Kidney capillary endothelial cell (primary cell): ENCODE measurements around the gene RPA3.
"Not testable (repeated sequence)": the region's sequence is repeated elsewhere in the genome, so short reads cannot be mapped to it uniquely, and the experiment has no call there.

Experiments
- DNase-seq: peaks from one replicate; pipeline ENCODE4 v3.0.0-alpha.2; 2018; ENCODE audit warnings: low spot score

RPA3 gene

DNA sequence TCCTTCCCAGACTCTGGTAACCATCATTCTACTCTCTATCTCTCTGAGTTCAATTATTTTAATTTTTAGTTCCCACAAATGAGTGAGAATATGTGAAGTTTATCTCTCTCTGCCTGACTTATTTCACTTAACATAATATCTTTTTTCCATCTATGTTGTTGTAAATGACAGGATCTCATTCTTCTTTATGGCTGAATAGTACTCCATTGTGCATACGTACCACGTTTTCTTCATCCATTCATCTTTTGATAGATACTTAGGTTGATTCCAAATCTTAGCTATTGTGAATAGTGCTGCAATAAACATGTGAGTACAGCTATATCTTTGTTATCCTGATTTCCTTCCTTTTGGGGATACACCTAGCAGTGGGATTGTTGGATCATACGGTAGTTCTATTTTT is 23.9 kb downstream of the RPA3 start:
- DNase-seq = no peak

DNA sequence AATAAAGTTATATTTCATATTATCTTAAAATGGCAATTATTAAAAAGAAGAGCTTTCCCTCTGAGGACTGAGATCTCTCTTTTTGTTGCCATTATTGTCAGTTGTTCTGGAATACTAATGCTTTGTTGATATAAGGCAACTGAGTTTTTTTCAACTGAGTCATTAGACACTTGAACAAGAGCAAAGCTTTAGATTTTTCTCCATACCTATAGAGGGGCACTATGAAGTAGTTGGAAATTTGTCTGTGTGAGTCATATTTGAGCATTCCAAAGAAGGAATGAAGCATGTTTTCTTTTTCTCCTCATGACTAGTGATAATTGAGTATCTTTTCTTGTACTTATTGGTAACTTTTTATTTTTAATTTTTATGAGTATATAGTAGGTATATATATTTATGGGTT is 24.5 kb downstream of the RPA3 start:
- DNase-seq = peak; percentile 18

DNA sequence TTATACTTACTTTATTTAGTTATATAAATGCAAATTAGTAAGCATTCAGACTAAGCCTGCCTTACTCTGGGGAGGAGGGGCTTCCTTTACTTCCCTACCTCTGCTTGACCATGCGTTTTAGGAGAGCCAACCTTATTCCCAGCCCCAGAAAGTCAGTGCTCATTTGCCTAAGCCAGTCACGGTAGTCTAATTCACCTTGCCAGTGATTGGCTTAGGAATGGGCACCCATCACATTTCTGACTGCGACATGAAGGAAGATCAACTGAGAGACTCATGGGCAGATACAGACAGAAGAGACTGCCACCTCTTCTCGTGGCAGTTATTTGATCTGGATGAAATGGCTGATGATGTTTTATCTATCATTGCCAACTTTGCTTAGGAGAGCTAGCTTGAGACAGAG is 29.5 kb downstream of the RPA3 start:
- no peak for DNase-seq

DNA sequence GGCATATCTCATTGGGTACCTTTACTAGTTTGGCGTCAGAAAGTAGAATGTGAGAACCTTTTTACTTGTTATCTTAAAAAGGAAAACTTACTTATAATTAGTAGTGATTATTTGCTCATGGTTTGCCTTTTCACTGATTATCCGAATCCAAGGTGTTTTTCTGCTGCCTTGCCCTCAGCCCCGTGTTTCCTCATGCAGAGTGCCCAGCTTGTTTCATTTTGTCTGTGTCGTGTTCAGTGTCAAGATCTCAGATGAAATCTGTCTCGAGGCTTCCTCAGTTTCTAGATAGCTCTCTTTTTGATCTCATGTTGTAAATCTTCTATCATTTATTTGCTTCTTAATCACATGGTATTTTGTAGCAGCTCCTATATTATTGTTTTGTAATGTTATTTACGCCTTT is 30.1 kb downstream of the RPA3 start:
- no peak for DNase-seq

DNA sequence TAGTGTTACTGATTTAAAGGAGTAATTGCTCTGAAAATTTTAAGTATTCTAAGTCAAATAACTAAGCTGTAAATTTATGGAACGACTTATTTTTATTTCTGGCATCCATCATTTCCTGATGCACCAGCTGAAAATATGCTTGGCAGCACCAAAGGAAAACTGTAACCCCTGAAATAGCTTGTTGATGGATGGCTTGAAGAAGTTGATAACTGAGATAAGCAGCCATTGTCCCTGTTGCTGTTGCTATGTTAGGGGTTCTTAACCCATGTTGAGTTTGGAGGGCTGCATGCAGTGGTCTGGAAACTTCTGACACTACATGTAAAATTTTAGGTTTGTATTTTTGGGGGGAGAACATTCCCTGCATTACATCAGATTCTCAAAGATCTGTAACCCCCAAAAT is 30.6 kb downstream of the RPA3 start:
- DNase-seq = no peak

DNA sequence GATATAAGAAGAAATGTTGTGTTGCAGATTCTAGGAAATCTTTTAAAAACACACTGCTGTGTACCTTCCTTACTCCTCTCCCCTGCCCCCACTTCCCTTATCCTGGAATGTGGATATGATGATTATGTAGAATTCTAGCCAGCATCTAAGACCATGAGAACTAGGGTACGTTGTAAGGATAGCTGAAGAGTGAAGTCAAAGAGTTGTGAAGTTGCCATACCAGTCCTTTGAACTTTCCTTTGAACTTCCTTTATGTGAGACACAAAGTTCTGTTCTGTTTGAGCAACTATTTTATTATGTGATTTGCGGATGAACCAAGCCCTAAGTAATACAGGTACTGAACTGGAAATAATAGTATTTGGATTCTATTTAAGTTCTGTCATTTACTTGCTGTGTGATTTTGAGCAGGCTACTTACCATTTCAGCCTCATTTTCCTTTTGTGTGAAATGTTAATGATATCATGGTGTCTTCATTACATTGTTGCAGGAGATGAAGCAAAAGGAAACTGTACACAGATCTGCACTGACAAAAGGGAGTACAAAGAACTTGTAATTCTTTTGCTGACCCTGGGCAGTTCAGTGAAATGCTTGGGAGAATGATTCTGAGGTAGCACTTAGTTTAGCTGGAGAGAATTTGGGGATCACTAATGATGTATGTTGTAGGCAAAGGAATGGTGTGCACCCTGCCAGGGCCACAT is 31.4 kb downstream of the RPA3 start:
- no peak for DNase-seq

DNA sequence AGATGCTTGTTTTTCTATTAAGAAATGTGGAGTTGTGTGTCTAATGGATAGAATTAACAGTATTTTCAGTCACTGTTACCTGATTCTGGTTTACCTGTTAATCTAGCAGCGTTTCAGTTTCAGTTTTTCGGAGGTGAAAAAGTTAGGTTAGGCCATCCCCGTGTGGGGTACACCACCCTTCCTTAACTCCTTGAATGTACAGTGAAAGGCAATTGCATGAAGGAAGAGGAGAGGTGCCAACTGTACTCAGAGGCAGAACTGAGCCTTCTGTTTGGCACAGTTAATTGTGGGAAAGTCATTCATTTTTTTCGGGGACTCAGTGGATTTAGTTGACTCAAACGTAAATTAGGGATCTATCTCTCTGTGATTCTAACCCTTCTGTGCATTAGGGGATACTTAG is 35.5 kb downstream of the RPA3 start:
- no peak for DNase-seq

DNA sequence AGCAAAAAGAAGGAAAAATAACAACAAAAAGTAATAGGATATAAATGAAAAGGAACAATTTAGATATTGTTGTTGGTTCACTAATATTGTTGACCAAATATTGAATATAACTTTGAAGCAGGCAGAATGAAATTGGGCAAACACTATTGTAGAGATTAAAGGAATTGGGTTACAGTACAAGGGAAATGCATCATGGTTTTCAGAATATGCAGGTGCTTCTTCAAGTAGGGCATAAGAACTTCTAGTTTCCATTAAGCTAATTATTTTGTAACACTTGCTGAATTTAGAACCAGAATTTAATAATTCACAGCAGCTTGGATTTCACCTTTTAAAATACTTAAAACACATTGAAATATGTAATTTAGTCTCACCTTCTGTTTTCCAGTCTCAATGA is 36.5 kb downstream of the RPA3 start:
- no peak for DNase-seq

DNA sequence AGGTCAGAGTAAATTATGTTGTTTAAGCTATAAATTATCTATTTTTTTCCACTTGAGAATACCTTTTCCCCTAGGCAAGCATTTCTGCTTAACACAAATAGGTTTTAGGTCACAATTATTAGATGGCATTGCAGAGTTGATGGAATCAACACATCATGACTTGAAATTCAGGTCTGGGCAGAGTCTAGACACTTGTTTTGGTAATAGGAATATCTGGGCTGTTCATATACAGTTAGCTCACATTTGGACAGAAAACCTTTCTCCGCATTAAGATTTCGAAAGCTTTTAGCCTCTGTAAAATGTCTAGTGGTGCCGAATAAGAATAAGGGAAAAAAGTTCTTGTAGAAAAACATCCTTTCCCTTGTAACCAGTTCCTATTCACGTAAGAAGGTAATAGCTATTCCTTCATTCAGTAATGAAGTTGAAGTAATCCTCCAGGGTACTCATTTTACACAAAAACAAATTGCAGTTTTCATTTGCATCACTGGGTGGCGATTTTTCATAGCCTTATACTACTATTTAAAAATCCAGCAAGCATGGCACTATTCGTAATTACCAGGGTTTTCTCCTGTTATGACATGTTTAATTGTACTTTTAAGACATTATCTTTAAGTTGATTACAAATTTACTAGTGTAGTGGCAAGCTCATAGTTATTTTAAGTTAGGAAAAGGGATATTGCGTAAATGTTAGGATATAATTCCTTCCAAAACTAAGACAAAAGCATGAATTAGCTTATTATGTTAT is 37.0 kb downstream of the RPA3 start:
- peak; percentile 33 for DNase-seq

DNA sequence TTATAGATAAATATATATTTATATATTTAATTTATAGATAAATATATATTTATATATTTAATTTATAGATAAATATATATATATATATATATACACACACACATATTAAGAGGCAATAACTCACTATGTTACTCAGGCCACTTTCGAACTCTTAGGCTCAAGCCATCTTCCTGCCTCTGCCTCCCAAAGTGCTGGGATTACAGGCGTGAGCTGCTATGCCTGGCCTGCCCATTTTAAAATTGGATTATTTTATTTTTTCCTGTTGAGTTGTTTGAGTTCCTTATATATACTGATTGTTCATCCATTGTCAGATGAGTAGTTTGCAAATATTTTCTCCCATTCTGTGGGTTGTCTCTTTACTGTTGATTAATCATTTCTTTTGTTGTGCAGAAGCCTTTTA is 38.8 kb downstream of the RPA3 start:
- DNase-seq = not testable (repeated sequence)

DNA sequence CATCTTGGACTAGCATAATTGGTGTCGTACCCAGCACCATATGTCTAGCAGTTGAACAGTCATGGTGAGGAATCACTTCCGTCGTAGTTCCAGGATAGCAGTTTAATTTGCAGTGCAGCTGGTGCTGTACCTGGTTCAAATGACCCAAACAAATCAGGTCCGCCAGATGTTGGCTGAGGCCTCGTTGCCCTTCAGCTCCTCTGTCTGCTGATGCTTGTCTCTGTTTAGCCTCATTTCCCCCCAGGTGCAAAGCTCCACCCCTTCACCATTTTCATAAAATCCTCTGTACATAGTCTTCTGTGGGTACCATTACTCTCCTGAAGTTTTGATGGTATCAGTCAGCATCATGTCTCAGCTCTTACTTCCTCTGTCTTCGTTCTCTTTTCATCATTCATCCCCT is 42.7 kb downstream of the RPA3 start:
- no peak for DNase-seq

DNA sequence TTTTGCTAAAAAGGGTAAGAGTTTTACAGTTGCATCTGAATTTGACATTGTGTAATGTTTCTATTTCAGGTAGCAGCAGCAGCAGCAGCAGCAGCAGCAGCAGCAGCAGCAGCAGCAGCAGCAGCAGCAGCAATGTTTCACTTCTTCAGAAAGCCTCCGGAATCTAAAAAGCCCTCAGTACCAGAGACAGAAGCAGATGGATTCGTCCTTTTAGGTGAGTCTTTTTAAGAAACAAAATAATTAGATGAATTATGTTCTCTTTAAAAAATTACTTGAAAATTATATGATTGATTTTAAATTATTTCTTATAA is 45.2 kb downstream of the RPA3 start:
- no peak for DNase-seq

DNA sequence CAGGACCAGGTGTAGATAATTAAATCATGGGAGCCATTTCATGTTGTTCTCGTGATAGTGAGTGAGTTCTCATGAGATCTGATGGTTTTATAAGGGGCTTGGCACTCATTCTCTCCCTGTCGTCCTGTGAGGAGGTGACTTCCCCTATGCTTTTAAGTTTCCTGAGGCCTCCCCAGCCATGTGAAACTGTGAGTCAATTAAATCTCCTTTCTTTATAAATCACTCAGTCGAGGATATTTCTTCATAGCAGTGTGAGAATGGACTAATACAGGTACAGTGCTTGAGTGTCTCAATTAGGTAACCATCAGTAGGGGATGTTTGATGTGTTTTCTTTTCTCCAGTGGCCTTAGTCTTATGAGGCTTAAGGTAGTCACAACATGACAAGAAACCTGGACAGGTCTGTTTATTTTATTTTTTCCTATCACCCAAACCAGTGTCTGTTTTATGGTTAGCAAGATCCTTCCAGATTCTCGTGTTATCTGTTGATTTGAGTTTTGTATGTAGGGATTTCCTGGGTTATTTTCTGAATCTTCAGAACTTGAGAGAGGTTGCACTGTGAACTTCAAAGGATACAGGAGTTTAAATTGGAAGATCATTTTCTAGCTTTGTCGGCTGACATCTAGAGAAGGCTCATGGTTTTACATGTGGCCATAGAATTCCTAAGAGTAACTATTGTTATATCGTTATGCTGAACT is 45.7 kb downstream of the RPA3 start:
- no peak for DNase-seq

DNA sequence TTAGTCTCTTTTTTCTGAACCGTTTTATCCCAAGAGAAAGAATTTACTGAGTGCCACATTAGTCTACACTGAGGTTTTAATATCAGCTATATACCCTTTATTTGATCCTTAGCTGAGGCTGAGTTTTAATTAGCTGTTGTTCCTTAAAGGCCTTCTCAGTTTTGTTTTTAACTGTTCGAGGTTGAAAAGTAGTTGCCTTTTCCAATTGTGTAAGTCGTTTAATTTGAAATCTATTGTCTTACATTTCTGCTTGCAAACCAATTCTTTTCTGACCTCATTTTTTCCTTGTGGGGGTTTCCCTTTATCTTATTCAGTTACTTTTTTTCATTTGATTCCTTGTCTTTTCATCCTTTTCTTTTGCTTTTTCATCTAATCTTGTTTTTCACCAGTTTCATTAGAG is 47.0 kb downstream of the RPA3 start:
- DNase-seq = no peak

DNA sequence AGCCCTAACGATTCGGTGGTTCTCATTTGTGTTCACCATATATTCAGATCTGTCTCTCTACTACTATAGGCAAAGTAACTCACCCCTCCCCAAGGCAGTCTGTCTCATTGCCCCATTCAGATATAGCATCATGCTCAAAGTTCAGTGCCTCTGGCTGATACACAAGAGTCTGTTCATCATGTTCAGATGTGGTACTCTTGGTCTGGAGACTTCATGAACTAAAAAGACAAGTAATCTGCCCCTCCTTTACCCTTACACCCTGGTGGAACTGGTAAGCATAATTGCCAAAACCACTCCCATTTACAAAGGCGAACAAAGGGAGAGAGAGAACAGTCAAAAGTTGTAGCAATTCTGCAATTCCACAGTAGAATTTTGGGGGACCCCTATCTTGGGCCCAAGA is 47.9 kb downstream of the RPA3 start:
- no peak for DNase-seq

DNA sequence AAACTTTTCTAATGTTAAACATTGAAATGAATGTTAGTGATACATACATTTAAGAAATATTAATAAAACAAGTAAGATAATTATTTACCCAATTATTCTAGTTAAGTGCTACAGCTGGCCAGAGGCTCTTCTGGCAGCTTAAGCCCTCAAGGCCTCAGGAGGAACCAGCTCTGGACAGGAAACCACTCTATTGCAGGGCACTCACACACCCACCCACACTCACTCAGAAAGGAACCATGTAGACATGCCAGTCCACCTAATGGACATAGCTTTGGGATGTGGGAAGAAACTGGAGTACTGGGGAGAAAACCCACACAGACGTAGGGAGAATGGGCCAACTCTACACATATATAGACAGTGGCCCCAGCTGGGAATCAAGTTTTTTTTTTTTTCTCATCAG is 49.7 kb downstream of the RPA3 start:
- no peak for DNase-seq

DNA sequence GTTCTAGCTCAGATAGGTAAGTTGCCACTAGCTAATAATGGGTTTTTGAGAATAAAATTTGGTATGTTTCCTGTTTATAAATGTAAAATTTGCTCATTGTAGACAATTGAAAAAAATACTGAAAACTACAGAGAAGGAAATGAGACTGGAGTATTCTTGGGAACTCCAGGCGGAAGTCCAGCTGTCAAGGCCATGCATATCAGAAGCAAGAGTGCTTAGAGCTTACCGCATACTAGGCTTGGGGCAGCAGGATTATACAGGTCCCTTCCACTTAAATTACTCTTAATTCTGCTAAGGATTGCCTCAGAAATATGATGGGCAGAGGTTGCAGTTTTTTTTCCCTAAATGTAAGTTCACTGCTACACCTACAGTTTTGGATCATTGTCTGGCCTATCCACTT is 51.2 kb downstream of the RPA3 start:
- no peak for DNase-seq

DNA sequence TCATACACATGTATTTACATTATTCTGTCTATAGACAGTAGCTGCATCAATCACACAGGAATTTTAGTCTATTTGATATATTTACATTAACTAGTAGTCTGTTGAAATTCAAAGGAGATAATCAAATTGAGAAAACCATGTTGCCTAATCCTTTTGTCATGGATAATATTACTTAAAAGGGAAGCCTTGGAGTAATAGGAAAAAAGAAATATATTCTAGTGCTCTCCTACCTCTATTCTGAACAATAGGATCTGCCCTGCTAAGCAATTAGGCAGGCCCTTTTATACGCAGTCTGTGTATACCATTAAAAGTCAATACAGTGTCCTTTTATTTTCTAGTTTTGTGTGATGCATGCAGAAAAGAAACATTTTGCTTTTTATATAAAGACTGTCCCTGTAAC is 53.4 kb downstream of the RPA3 start:
- no peak for DNase-seq

DNA sequence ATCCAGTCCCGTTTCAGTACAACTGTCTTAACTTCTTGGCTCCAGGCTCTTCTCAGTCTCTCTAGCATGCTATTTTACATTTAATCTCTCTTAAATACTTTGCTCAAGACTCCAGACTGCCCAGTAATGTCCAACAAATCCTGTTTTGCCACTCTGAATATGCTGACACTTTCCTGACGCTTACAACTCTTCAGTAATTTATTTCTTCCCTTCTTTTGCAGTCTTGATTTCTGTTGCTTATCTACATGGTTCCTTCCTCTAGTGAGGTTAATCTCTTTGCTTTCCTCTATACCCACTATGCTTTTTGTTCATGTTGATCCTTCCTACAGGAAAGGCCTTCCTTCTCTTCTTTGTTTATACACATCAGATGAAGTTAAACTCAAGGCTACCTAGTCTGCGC is 54.1 kb downstream of the RPA3 start:
- no peak for DNase-seq

DNA sequence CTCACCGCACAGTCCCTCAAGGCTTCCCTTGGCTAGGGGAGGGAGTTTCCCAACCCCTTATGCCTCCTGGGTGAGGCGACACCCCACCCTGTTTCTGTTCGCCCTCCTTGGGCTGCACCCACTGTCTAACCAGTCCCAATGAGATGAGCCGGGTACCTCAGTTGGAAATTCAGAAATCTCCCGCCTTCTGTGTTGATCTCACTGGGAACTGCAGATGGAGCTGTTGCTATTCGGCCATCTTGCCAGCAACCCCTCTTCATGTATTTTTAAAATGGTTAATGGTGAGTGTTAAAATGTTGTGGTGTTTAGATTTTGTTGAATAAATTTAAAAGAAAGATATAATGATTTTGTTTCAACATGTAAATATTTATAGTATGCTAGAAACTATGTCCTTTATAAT is 55.9 kb downstream of the RPA3 start:
- no peak for DNase-seq

DNA sequence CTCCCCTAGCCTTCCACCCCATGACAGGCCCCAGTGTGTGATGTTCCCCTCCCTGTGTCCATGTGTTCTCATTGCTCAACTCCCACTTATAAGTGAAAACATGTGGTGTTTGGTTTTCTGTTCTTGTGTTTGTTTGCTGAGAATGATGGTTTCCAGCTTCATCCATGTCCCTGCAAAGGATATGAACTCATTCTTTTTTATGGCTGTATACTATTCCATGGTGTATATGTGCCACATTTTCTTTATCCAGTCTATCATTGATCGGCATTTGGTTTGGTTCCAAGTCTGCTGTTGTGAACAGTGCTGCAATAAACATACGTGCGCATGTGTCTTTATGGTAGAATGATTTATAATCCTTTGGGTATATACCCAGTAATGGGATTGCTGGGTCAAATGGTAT is 61.9 kb downstream of the RPA3 start:
- DNase-seq = not testable (repeated sequence)

DNA sequence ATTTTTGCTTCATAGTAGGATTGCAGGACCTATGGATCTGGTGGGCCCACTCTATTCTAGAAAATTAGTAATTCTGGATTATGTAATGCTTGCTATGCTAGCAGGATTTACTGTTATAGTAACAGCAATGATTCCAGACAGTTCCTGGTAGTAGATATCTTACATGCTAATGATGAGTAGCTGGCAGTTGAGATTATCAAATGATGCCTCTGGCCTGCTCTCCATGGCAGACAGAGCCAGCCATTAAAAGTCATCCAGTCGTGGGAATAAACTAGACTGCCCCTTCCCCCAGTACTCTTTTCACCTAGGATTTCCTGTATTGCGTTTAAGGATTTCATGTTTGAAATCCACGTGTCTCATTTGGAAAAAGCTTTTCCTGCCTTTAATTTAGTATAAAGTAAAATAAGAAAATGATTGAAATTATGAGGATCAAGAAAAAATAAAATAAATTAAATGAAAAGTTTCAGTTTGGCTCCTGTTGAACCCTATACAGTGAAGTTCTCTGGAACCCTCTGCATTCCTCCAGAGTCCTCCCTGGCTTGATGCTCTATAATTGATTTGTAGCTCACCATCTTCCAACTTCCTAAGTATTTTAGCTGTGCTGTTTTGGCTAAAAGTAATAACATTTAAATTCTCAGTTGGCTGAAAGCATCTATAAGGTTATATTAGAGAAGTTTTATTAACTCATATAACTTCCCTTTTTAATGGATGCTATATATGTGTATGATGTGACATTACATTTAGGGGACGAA is 63.3 kb downstream of the RPA3 start:
- no peak for DNase-seq
